NCI-H1092 (cell line): ENCODE data around the gene MAN1C1.

Source experiments
- DNase-seq: peaks from one replicate; lab custom pipeline; 2025; lab: John Stamatoyannopoulos, UW

MAN1C1 gene

GRCh38 chr1:25782608-25783201 lies 166.1 kb downstream of the MAN1C1 start:
- DNase-seq = no peak

DNA sequence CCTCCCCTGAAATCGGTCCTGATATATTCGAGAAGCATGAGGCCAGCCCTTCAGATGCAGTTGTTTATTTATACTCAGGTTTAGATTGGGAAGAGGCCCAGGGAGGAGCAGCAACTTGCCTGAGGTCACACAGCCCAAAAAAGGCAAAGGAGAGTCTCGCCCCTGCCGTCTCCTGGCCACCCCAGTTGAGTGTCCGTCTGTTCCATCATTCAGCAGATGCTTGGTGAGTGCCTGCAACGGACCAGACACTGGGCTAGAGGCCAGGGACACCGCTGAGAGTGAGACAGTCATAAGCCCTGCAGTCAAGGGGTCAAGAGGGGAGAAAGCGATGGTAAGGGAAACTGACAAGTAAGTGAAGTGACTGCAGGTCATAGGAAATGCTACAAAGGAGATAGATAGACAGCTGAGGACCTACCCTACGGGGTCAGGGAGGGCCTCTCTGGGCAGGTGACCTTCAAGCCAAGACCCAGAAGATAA lies 168.0 kb downstream of the MAN1C1 start:
- DNase-seq = no peak

DNA sequence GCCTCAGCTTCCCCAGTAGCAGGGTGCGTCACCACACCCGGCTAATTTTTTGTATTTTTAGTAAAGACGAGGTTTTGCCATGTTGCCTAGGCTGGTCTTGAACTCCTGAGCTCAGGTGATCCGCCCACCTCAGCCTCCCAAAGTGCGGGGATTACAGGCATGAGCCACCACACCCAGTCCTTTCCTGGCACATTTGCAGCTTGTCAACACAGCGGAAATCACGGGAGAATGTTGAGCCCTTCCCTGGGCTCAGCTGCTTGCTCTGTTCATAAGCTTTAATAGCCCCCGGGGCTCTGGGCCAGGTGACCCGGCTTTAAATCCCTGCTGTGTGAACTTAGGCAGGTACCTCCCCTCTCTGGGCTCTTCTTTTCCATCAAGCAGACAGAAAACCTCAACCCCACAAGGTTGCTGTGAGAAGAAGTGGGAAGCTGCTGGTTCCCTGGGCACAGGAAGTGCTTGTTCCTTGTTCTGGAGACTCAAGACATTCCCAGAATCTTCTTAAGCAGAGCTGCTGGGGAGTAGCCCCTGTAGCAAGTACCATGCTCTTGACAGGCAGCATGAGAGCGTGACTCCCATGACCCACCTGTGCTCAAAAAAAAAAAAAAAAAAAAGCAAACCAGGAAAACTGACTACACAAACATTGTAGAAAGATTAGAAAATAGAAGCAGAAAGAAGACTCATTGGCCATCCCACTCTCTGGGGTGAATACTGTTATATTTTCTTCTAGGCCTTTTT lies 168.9 kb downstream of the MAN1C1 start:
- DNase-seq = no peak

- DNase-seq = no peak
Observed at GRCh38 chr1:25786887-25787759, 170.5 kb downstream of the MAN1C1 start.

DNA sequence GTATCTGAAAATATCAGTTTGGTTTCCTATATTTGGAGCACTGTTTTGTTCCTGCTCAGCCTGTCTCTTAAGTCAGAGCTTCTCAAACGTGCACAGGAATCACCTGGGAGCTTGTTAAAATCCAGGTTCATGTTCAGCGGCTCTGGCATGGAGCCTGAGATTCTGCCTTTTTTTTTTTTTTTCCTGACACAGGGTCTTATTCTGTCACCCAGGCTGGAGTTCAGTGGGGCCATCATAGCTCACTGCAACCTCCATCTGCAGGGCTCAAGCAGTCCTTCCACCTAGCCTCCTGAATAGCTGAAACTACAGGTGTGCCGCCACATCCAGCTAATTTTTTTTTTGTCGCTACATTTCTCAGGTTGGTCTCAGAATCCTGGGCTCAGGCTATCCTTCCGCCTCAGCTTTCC lies 171.2 kb downstream of the MAN1C1 start:
- no peak for DNase-seq

DNA sequence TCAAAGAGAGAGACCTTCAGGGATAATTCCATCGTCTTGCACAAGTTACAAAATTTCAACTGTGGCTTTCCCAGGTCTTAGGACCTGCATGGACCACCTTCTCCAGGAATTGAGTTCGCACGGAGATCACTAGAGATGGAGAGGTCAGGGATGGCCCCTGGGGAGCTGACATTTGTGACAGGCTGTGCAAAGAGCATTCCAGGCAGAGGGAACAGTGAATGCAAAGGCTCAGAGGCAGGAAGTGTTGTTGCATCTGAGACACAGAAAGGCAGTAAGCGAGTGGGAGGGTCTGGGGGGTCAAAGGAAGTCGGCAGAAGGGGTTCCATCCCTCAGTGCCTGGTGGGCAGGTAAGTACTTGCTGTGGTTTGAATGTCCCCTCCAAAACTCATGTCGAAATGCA lies 173.9 kb downstream of the MAN1C1 start:
- DNase-seq = no peak

- DNase-seq = no peak
Observed at GRCh38 chr1:25792115-25792514, 175.5 kb downstream of the MAN1C1 start.

DNA sequence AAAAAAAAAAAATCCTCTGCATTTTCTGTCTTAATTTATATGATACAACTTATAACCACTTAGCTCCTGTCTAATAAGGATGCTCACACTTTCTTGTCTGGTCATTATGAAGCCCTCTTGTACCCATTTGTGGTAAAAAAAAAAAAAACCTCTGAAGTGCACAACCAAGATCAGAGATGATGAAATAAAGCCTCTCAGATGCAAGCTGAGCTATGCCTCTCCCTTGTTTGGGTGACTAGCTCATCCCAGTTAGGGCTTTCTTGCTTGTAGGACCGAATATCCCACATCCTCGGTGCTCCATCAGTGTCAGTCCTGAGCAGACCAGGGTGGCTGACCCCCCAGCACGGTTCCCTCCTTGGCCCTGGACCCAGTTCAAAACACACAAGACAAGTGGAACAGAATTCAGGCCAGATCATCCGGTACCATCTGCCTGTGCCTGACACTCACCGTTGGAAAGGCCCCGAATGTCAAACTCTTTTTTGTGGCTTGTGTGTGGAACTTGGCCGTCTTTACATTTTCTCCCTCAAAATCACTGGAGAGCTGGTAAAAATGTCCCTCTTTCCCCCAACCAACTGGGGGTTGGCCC lies 177.1 kb downstream of the MAN1C1 start:
- no peak for DNase-seq

DNA sequence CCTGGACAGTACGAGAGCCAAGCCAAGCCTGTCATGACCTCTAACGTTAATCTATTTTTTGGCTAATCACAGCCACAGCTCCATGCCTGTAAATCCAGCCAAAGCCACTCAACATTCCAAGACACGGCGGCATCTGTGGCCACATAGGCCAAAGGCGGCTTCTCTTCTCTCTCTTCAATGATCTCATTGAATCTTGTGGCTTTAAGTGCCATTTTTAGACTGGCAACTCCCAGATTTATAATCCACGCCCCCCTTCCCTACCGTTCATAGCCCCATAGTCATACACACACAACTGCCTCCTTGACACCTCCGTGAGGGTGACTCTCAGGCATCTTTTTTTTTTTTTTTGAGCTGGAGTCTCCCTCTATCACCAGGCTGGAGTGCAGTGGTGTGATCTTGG lies 177.7 kb downstream of the MAN1C1 start:
- no peak for DNase-seq

GRCh38 chr1:25795211-25795610 lies 178.6 kb downstream of the MAN1C1 start:
- no peak for DNase-seq

DNA sequence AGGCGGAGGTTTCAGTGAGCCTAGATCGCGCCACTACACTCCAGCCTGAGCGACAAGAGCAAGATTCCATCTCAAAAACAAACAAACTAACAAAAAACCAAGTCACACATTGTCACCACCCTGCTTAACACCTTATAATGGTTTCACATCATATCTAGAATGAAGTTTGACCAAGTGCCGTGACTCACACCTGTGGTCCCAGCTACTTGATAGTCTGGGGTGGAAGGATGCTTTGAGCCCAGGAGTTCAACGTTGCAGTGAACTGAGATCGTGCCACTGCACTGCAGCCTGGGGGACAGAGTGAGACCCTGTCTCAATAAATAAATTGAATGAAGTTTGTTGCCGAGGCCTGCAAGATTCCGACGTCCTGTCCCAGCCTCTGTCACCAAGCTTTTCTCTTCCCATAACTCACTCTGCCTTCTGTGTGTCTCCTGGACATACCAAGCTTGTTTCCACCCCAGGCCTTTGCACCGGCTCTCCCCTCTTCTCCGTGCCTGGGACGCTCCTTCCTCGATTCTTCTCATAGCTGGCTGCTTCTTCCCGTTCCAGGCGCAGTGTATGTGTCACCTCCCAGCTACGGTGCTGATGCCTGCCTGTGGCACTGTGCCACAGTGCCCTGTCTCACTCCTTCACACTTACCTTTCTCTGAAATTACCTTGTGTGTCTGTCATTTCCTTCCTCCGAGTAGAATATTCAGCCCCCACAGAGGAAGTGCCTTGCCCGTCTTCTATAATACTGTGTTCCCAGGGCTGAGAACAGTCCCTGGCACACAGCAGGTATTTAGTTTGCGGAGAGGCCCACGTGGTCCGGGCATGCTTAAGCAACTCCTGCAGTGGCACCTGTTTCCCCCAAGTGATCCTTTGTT lies 179.6 kb downstream of the MAN1C1 start:
- DNase-seq = peak; percentile 77

DNA sequence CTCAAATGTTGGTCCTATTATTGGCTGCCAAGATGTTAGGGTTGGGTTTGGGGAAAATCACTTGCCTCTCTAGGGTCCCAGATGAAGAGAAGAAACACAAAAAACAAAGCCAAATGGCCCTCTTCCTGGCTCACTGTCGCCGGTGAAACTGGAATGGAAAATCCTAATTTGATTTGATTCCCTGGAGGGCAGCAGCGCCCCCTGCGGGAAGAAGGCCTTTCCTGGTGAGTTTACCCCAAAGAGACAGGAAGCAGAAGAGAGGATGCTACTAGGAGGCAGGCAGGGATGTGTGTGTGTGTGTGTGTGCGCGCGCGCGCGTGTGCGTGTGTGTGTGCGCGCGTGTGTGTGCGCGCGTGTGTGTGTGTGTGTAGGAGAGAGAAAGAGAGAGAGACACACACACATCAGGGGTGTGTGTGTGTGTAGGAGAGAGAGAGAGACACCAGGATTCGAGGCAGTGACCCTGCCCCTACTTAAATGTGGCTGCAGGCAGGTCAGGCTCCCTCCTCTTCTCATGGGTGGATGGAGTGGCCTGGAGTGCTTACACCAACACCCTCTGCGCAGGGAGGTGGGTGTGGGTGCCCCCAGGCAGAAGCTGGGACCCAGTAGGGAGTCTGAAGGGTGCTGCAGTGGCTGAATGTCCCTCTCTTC lies 180.3 kb downstream of the MAN1C1 start:
- DNase-seq = peak; percentile 82

DNA sequence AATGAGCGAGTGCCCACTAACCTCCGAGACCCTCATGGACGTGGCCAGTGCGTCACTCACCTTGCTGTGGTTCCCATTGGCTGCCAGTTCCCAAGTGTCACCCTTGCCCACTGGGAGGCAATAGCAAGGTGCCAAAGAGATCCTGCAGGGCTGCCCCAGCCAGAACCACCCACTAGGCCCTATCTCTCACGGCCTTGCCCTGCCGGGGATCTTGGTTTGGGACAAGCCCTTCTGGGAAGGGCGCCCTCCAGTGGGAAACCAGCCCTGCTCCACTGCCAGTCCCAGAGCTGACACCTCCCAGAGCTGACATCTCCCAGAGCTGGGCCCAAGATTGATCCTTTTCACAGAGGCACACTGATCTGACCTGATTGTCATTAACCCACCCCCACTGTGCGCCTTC lies 181.3 kb downstream of the MAN1C1 start:
- DNase-seq = no peak

DNA sequence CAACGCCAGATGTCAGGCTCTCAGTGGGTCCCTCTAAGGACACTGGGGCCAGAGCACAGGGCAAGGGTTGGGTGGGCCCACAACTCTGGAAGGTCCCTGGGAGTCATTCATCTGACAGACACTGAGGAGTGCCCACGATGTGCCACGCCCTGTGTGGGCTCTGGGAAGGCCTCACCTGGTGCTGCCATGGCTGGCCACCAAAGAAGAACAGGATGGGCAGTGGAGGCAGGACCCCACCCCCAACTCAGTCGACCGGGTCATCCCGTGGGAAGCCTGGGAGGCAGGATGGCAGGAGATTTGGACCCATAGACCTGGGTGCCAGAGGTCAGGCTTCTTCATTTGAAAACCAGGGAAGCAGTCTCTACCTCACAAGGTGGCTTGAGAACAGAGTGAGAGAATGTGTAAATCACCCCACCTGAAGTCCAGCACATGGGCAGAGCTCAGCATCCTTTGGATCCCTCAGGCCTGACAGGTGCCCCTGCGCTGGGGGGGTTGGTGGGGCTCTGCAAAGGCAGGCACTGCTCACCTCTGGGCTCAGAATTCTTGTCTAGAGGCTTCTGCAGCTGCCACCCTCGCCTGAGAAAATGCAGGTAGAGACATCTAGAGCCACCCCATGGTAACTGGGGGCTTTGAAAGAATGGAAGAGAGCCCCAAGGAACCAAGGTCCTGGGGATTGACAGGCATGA lies 182.2 kb downstream of the MAN1C1 start:
- no peak for DNase-seq

- peak; percentile 22 for DNase-seq
Observed at GRCh38 chr1:25799352-25799934, 182.9 kb downstream of the MAN1C1 start.

GRCh38 chr1:25799935-25800702 lies 183.5 kb downstream of the MAN1C1 start, which contains the start of gene SELENON:
Gene SELENON (plus strand): TSS chr1:25800193. CDS start chr1:25800231, 38 bp downstream.
- DNase-seq = peak; percentile 53

DNA sequence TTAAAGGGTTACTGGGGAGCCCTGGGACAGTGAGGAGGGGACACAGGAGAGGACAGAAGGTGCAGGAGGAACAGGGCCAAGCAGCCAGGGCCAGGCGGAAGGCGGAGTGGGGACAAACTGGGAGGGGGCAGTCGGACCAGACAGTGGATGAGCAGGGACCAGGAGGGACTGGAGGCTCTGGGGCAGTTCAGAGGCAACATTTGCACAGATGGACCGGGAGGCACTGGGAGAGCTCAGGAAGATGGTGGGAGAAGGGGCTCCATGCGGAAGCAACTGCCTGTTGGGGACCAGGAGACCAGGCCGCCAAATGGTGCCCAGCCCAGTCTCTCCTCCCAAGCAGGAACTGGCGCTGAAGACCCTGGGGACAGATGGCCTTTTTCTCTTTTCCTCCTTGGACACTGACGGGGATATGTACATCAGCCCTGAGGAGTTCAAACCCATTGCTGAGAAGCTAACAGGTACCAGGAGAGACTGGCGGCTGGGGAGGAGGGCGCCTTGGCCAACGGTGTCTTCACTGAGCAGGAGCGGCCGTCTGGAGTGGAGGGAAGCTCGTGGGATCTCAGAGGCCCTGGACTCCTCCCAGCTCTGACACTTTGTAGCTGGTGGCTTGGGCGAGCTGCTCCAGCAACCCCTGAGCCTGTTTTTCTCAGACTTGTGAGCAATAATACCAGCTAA lies 184.2 kb downstream of the MAN1C1 start:
- no peak for DNase-seq

- no peak for DNase-seq
Observed at GRCh38 chr1:25802915-25803314, 186.3 kb downstream of the MAN1C1 start.
